GM13976 (cell line): ENCODE results near the gene ADAM33.

Experiments
- DNase-seq: peaks from one replicate; pipeline ENCODE4 v3.0.0; 2012; ENCODE audit warnings: low spot score
- CTCF ChIP-seq: IDR thresholded peaks from 2 replicates; pipeline ENCODE4 v1.5.1; 2012; ENCODE audit warnings: borderline replicate concordance, mild to moderate bottlenecking; ENCODE audit not compliant: insufficient read depth; ENCODE audit errors: extremely low read depth, missing control alignments, control extremely low read depth
- in situ Hi-C: fragments of 300-500 bp; cut with MboI; formaldehyde crosslinking; loops from one replicate; pipeline ENCODE4 v1.12.0; 2022; ENCODE audit warnings: low sequenced_read_pairs, mixed read lengths, inconsistent platforms; ENCODE audit not compliant: unreplicated experiment

Gene ADAM33

GRCh38 chr20:3661060-3661813, 20.6 kb downstream of the ADAM33 start:
- in situ Hi-C loops: no loop called here
- no peak for TF ChIP-seq CTCF
- no peak for DNase-seq

DNA sequence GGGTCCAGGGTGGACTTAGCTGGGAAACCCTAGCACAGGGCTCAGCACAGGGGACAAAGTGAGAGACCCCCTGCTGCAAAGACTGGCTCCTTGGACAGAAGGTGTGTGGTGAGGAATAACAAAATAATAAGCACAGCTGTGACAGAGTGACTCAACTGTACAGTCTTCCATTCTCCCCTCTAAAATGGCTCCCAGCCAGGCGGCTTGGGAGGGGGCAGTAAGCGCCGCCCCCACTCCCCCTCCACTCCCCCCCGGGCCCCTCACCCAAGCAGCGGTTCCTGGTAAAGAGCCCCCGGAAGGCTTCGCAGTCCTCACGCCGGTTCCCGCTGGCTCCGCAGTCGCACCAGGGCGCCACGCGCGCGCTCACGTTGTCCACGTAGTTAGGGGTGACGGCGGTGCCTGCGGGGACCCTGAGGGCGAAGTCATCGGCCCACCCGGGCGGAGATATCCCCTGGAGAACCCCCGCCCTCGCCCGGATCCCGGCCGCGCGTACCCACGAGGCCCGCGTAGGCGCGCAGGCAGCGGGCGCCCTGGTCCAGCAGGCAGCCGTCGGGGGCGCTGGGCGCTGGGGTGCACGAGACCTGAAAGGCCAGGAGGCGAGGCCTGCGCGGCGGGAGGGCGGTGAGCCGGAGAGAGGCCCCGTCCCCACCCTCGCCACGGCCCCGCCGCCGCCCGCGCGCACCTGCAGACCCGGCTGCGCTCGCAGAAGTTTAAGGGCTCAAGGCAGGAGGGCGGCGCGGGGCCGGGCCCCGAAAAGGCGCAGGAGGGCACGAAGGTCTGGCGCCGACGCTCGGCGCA, 21.3 kb downstream of the ADAM33 start:
- DNase-seq: peak; percentile 52
- in situ Hi-C loops: no loop called here
- TF ChIP-seq CTCF: no peak

DNA sequence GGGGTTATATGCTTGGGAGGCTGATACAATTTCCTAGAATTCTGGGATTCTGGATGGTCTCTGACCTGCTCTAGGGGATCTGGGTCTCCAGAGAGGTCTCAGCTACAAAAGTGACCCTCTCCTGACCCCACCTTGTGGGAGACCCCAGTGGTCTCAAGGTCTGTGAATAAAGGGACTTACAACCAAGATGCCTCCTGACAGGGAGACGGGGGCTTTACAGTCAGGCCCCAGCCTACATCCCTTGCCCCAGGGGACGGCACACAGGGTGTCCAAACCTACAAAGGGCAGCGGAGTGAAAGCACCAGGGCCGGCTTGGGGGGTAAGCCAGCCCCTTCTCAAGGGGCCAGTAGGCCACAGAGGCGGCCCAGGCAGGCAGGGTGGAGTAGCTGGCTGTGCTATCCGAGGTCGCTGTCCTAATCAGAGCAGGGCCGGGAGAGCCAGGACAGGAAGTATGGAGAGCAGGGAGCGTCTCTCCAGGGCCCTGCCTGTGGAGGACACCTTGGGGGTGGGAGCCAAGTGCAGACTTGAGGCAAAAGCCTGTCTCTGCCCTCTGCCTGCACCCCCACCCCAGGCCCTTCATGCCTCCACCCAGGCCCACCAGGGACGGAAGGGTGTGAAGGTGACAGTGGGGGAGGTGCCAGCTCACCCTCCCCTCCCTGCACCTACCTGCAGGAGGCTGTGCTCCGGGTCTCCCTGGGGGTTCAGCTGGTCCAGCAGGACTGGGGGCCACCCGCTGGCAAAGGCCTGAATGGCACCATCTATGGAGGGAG, 22.1 kb downstream of the ADAM33 start:
- no peak for DNase-seq
- TF ChIP-seq CTCF: no peak
- in situ Hi-C loops: no loop called here

- in situ Hi-C loops: no loop called here
- DNase-seq: peak; percentile 87
- no peak for TF ChIP-seq CTCF
Observed at GRCh38 chr20:3658716-3659491, 22.9 kb downstream of the ADAM33 start.

GRCh38 chr20:3658019-3658715, 23.6 kb downstream of the ADAM33 start:
- TF ChIP-seq CTCF: no peak
- in situ Hi-C loops: no loop called here

More at GRCh38 chr20:3658019-3658715, 23.6 kb downstream of the ADAM33 start:
- DNase-seq: no peak
